ENCODE data around the gene DFFA.

DNA sequence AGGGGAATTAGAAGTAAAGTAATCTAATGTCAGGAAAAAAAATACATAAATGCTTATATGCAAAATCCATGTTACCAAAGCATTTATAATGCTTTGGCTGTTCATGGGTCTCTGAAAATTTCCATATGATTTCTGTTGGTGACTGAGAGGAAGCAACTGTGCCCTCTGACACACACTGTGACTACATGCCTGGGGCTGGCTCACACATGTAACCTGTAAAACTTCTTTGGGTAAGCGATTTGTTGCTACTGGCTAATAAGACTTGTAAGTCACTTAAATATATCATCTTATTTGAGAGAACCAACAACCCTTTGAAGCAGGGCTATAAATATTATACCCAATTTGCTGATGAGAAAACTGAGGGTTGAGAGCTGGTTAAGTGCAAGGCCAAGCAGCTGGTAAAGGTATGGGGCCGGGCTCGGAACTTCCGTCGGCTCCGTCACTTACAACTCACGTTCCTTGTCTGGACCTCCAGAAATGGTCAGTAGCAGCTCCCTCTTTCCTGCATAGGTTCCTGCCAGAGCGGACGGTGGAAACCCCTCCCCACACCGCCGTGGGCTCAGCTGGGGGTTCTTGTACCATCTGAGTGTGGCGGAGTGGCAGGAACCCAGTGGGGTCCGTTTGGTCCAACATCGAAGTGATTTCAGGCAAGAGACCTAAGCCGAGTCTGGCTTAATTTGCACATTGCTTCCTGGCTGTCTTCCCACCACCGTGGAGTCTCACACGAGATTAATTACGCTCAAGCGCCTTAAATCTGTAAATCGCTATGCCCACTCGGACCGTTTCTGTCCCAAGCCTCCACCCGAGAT lies 714 bp downstream of the DFFA start:
- TF ChIP-seq CTCF (IDR thresholded peaks at IDR 0.05) (no peak), POLR2A (IDR thresholded peaks at IDR 0.05; ENCODE audit: low read length) (no peak), MAX (IDR thresholded peaks at IDR 0.05) (no peak), TP53 (CRISPR knock-in tag; IDR thresholded peaks at IDR 0.05) (no peak)

All from A549 (cell line).